Measurements from ENCODE around the gene OR1K1. TPM values are rescaled to one million over a fixed set of nuclear protein-coding genes. Genes with fewer than 3 reads are reported as not detected.

Gene OR1K1
- total RNA-seq, 1 experiment from 2014 or later: not detected

GRCh38 chr9:122845116-122845515 is 45.2 kb downstream of the OR1K1 start:
- no peak for DNase-seq (ENCODE audit: low spot score)
- in situ Hi-C loops (cut with HindIII; ENCODE audit: low sequenced_read_pairs): no loop called here

GRCh38 chr9:122846371-122846940 is 46.5 kb downstream of the OR1K1 start:
- in situ Hi-C loops (cut with HindIII; ENCODE audit: low sequenced_read_pairs): no loop called here
- DNase-seq (ENCODE audit: low spot score): no peak

- in situ Hi-C loops (cut with HindIII; ENCODE audit: low sequenced_read_pairs): no loop called here
- no peak for DNase-seq (ENCODE audit: low spot score)
Observed at GRCh38 chr9:122848256-122848943, 48.5 kb downstream of the OR1K1 start.

Other genes starting within 250 kb of the OR1K1 start
- not detected in 2 replicates for gene OR1N2, start 247.0 kb upstream of the OR1K1 start, total RNA-seq (2014; rRNA removed; shearing (Covaris generic))
- not detected in 2 replicates for gene OR1L8, start 216.7 kb upstream of the OR1K1 start, total RNA-seq (2014; rRNA removed; shearing (Covaris generic))
- gene OR1Q1, start 185.4 kb upstream of the OR1K1 start, total RNA-seq (2014; rRNA removed; shearing (Covaris generic)): not detected in 2 replicates
- not detected in 2 replicates for gene OR1B1, start 142.5 kb upstream of the OR1K1 start, total RNA-seq (2014; rRNA removed; shearing (Covaris generic))
- gene OR1L1, start 138.4 kb upstream of the OR1K1 start, total RNA-seq (2014; rRNA removed; shearing (Covaris generic)): not detected in 2 replicates
- not detected in 2 replicates for gene OR1L3, start 125.0 kb upstream of the OR1K1 start, total RNA-seq (2014; rRNA removed; shearing (Covaris generic))
- not detected in 2 replicates for gene OR1L4, start 76.1 kb upstream of the OR1K1 start, total RNA-seq (2014; rRNA removed; shearing (Covaris generic))
- not detected in 2 replicates for gene OR1L6, start 57.8 kb upstream of the OR1K1 start, total RNA-seq (2014; rRNA removed; shearing (Covaris generic))
- gene OR5C1, start 11.2 kb upstream of the OR1K1 start, total RNA-seq (2014; rRNA removed; shearing (Covaris generic)): not detected in 2 replicates
- gene PDCL, start 28.5 kb downstream of the OR1K1 start, total RNA-seq (2014; rRNA removed; shearing (Covaris generic)): 26.6 and 27.0 TPM in 2 replicates
- gene RC3H2, start 105.2 kb downstream of the OR1K1 start, total RNA-seq (2014; rRNA removed; shearing (Covaris generic)): 29.2 and 48.5 TPM in 2 replicates
- 8.8 and 10.1 TPM in 2 replicates for gene ZBTB6, start 113.2 kb downstream of the OR1K1 start, total RNA-seq (2014; rRNA removed; shearing (Covaris generic))
- gene ZBTB26, start 131.4 kb downstream of the OR1K1 start, total RNA-seq (2014; rRNA removed; shearing (Covaris generic)): 2.1 TPM in 2 replicates
- gene RABGAP1, start 140.9 kb downstream of the OR1K1 start, total RNA-seq (2014; rRNA removed; shearing (Covaris generic)): 24.8 and 32.1 TPM in 2 replicates
- 0.12 TPM in 1 of 2 replicates, not detected in the other for gene GPR21, start 233.5 kb downstream of the OR1K1 start, total RNA-seq (2014; rRNA removed; shearing (Covaris generic))

Measured in G401 (cell line).